ENCODE data around the gene ITGB2. TPM values are rescaled to one million over a fixed set of nuclear protein-coding genes. Genes with fewer than 3 reads are reported as not detected.
"Not testable (repeated sequence)": the region's sequence is repeated elsewhere in the genome, so short reads cannot be mapped to it uniquely, and the experiment has no call there.

The ITGB2 gene
- total RNA-seq, 1 donor from 2014 or later: 6.9 TPM

- no peak overlapping the region for H3K4me3 ChIP-seq (ENCODE audit: low read depth, low read length)
Observed at GRCh38 chr21:44931137-44931500, 10.4 kb upstream of the ITGB2 start.

DNA sequence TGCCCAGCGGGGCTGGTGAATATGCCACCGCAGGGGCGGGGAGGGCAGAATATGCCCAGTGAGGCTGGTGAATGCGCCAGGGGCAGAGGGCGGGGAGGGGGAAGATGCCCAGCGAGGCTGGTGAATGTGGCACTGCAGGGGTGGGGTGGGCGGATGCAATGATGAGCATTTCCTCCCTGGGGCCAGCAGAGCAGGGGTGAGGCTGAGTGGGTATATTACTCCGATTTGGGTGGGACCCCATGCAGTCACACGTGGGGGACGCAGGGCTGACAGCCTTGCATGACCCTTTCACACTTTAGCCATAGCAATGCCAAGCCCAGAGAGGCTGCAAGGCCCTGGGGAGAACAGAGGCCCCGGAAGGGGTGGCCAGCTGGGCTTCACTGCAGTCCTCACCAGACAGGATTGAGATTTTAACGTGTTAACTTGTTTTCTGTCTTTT is 9.9 kb upstream of the ITGB2 start:
- no peak for DNase-seq (ENCODE audit: low read depth)
- Histone ChIP-seq H3K27me3 (ENCODE audit: control insufficient read depth, insufficient read depth, low read length) (peaks cover 45% of the 10 kb centered on the region), H3K36me3 (ENCODE audit: control insufficient read depth, insufficient read depth, low read length) (no peaks in the 10 kb centered on the region), H3K4me3 (ENCODE audit: low read depth, low read length) (no peak overlapping the region)
- no peak for TF ChIP-seq CTCF (IDR thresholded peaks at IDR 0.05; ENCODE audit: insufficient read depth, low read length, poor library complexity, severe bottlenecking)

More at GRCh38 chr21:44931137-44931500, 10.4 kb upstream of the ITGB2 start:
- Histone ChIP-seq H3K36me3 (ENCODE audit: control insufficient read depth, insufficient read depth, low read length) (no peaks in the 10 kb centered on the region), H3K27me3 (ENCODE audit: control insufficient read depth, insufficient read depth, low read length) (peaks cover 45% of the 10 kb centered on the region)
- no peak for DNase-seq (ENCODE audit: low read depth)
- TF ChIP-seq CTCF (IDR thresholded peaks at IDR 0.05; ENCODE audit: insufficient read depth, low read length, poor library complexity, severe bottlenecking): no peak

GRCh38 chr21:44929799-44930542 is 9.3 kb upstream of the ITGB2 start:
- Histone ChIP-seq H3K4me3 (ENCODE audit: low read depth, low read length) (no peak overlapping the region), H3K36me3 (ENCODE audit: control insufficient read depth, insufficient read depth, low read length) (no peaks in the 10 kb centered on the region), H3K27me3 (ENCODE audit: control insufficient read depth, insufficient read depth, low read length) (peaks cover 45% of the 10 kb centered on the region)
- no peak for TF ChIP-seq CTCF (IDR thresholded peaks at IDR 0.05; ENCODE audit: insufficient read depth, low read length, poor library complexity, severe bottlenecking)
- DNase-seq (ENCODE audit: low read depth): no peak

- TF ChIP-seq CTCF (IDR thresholded peaks at IDR 0.05; ENCODE audit: insufficient read depth, low read length, poor library complexity, severe bottlenecking): no peak
Observed at GRCh38 chr21:44929242-44929798, 8.6 kb upstream of the ITGB2 start.

GRCh38 chr21:44928500-44929241 is 8.0 kb upstream of the ITGB2 start:
- H3K27me3 ChIP-seq (ENCODE audit: control insufficient read depth, insufficient read depth, low read length): peaks cover 33% of the 10 kb centered on the region
- not testable (repeated sequence) for H3K36me3 ChIP-seq (ENCODE audit: control insufficient read depth, insufficient read depth, low read length); DNase-seq (ENCODE audit: low read depth); H3K4me3 ChIP-seq (ENCODE audit: low read depth, low read length)

More at GRCh38 chr21:44929242-44929798, 8.6 kb upstream of the ITGB2 start:
- no peak for DNase-seq (ENCODE audit: low read depth)
- H3K4me3 ChIP-seq (ENCODE audit: low read depth, low read length): no peak overlapping the region
- no peaks in the 10 kb centered on the region for H3K36me3 ChIP-seq (ENCODE audit: control insufficient read depth, insufficient read depth, low read length)
- peaks cover 39% of the 10 kb centered on the region for H3K27me3 ChIP-seq (ENCODE audit: control insufficient read depth, insufficient read depth, low read length)

Measured in kidney epithelial cell (primary cell).